H1 (cell line): Measurements from ENCODE around the gene IL17RA. TPM values are rescaled to one million over a fixed set of nuclear protein-coding genes. Genes with fewer than 3 reads are reported as not detected.

ENCODE experiments used
- CTCF ChIA-PET: fragments of 300-600 bp; sonication (Branson Sonifier 250); formaldehyde crosslinking; loops from one replicate; lab custom pipeline; 2021; ENCODE audit not compliant: partially characterized antibody; lab: Charles Lee
- POLR2A ChIA-PET: fragments of 300-600 bp; sonication (Branson Sonifier 250); formaldehyde crosslinking; loops from one replicate; lab custom pipeline; 2021; ENCODE audit warnings: inconsistent platforms; ENCODE audit not compliant: partially characterized antibody; lab: Charles Lee
- DNase-seq, 2 experiments: peaks; one replicate each; pipeline versions ENCODE4 v3.0.0 to v3.0.0-alpha.2; 2010 to 2022; ENCODE audit warnings: low spot score in 2 of 2, low read depth in 1 of 2, mixed read lengths in 1 of 2
- FAIRE-seq: peaks from 2 replicates; lab custom pipeline; 2011; peaks lifted over from hg19 to GRCh38; lab: Jason Lieb, UNC
- H2AFZ ChIP-seq: 2 replicates; pipeline ENCODE4 v1.8.1; 2012; ENCODE audit warnings: low read length, inconsistent platforms
- H2AK5ac ChIP-seq: 2 replicates; pipeline ENCODE4 v1.6.1; 2013; ENCODE audit warnings: low read depth, low read length
- H2BK120ac ChIP-seq: replicated peaks from 2 replicates; pipeline ENCODE3; 2013; ENCODE audit warnings: low read depth, low read length, inconsistent platforms
- H2BK12ac ChIP-seq: 2 replicates; pipeline ENCODE4 v1.6.1; 2013; ENCODE audit warnings: low read depth, low read length
- H2BK15ac ChIP-seq: 2 replicates; pipeline ENCODE4 v1.6.1; 2013; ENCODE audit warnings: low read length
- H2BK20ac ChIP-seq: 2 replicates; pipeline ENCODE4 v1.6.1; 2013; ENCODE audit warnings: low read length
- H2BK5ac ChIP-seq: 2 replicates; pipeline ENCODE4 v1.6.1; 2013; ENCODE audit warnings: low read depth, low read length
- H3K14ac ChIP-seq: 2 replicates; pipeline ENCODE4 v1.6.1; 2013; ENCODE audit warnings: inconsistent platforms; ENCODE audit not compliant: insufficient read length
- H3K18ac ChIP-seq: 2 replicates; pipeline ENCODE4 v1.6.1; 2013; ENCODE audit warnings: low read length; ENCODE audit errors: extremely low read depth
- H3K23ac ChIP-seq: 2 replicates; pipeline ENCODE4 v1.6.1; 2013; ENCODE audit warnings: inconsistent platforms; ENCODE audit not compliant: insufficient read length
- H3K23me2 ChIP-seq: 2 replicates; pipeline ENCODE4 v1.6.1; 2013; ENCODE audit warnings: low read depth, low read length
- H3K27ac ChIP-seq: 2 replicates; pipeline ENCODE4 v1.6.1; 2011; ENCODE audit warnings: low read depth, low read length, inconsistent platforms
- H3K27me3 ChIP-seq, 4 experiments: replicated peaks in 1 of 4; 1 replicate in 1 of 4; 2 replicates in 3 of 4; pipeline versions ENCODE4 v1.6.1 to v1.8.1; 2011 to 2013; ENCODE audit warnings: low read length in 3 of 4, mild to moderate bottlenecking in 3 of 4, inconsistent platforms in 2 of 4, mixed read lengths in 2 of 4, moderate library complexity in 1 of 4; ENCODE audit not compliant: control insufficient read depth in 3 of 4, insufficient read depth in 3 of 4; ENCODE audit errors: extremely low read depth in 1 of 4
- H3K36me3 ChIP-seq, 4 experiments: 2 replicates each; pipeline versions ENCODE4 v1.6.1 to v1.8.1; 2011 to 2013; ENCODE audit warnings: mild to moderate bottlenecking in 4 of 4, low read length in 3 of 4, moderate library complexity in 2 of 4, control low read depth in 1 of 4, inconsistent platforms in 1 of 4; ENCODE audit not compliant: insufficient read depth in 4 of 4, control insufficient read depth in 2 of 4
- H3K4ac ChIP-seq: replicated peaks from 2 replicates; pipeline ENCODE3; 2013; ENCODE audit warnings: low read length, low read depth, mixed read lengths, inconsistent platforms; ENCODE audit not compliant: insufficient read length
- H3K4me1 ChIP-seq, 4 experiments: replicated peaks in 1 of 4; 1 replicate in 1 of 4; 2 replicates in 3 of 4; pipeline versions ENCODE4 v1.6.1 to v1.8.1; 2011 to 2013; ENCODE audit warnings: low read length in 3 of 4, inconsistent platforms in 2 of 4, mixed read lengths in 1 of 4; ENCODE audit not compliant: insufficient read depth in 4 of 4, control insufficient read depth in 3 of 4
- H3K4me2 ChIP-seq, 2 experiments: 2 replicates each; pipeline versions ENCODE4 v1.6.1 to v1.8.1; 2011 to 2013; ENCODE audit warnings: low read depth in 2 of 2, low read length in 2 of 2, control low read depth in 1 of 2, inconsistent platforms in 1 of 2, mild to moderate bottlenecking in 1 of 2; ENCODE audit not compliant: insufficient read depth in 1 of 2
- H3K4me3 ChIP-seq, 4 experiments: fragments of 200-600, 300-600 bp in 1 of 4; sonication (generic), shearing (Covaris generic), sonication (Bioruptor Twin) in 1 of 4; 2 replicates each; pipeline versions ENCODE4 v1.5.1 to v1.8.1; 2011 to 2016; ENCODE audit warnings: low read length in 4 of 4, low read depth in 3 of 4, control low read depth in 2 of 4, inconsistent platforms in 2 of 4, mild to moderate bottlenecking in 2 of 4, mixed read lengths in 1 of 4, moderate library complexity in 1 of 4; ENCODE audit not compliant: insufficient read depth in 2 of 4; ENCODE audit errors: extremely low read depth in 1 of 4
- H3K56ac ChIP-seq: replicated peaks from 2 replicates; pipeline ENCODE3; 2013; ENCODE audit warnings: low read depth, mild to moderate bottlenecking, mixed read lengths, low read length, inconsistent platforms; ENCODE audit not compliant: insufficient read length
- H3K79me1 ChIP-seq: 2 replicates; pipeline ENCODE4 v1.6.1; 2013; ENCODE audit warnings: low read depth, low read length, control low read depth
- H3K79me2 ChIP-seq, 2 experiments: 2 replicates each; pipeline versions ENCODE4 v1.6.1 to v1.8.1; 2012 to 2013; ENCODE audit warnings: low read length in 2 of 2, mild to moderate bottlenecking in 2 of 2, inconsistent platforms in 1 of 2; ENCODE audit not compliant: insufficient read depth in 2 of 2, control insufficient read depth in 1 of 2
- H3K9ac ChIP-seq, 4 experiments: replicated peaks in 1 of 4; 1 replicate in 1 of 4; 2 replicates in 3 of 4; pipeline versions ENCODE4 v1.6.1 to v1.8.1; 2011 to 2013; ENCODE audit warnings: low read depth in 3 of 4, low read length in 3 of 4, control low read depth in 2 of 4, mild to moderate bottlenecking in 2 of 4, moderate library complexity in 2 of 4, inconsistent platforms in 1 of 4; ENCODE audit errors: extremely low read depth in 1 of 4
- H3K9me3 ChIP-seq, 2 experiments: 2 replicates each; pipeline versions ENCODE4 v1.6.1 to v1.8.1; 2012 to 2013; ENCODE audit warnings: mild to moderate bottlenecking in 2 of 2, moderate library complexity in 2 of 2, control low read depth in 1 of 2, inconsistent platforms in 1 of 2, low read depth in 1 of 2, low read length in 1 of 2, mixed read lengths in 1 of 2; ENCODE audit not compliant: insufficient read depth in 2 of 2
- H4K20me1 ChIP-seq, 2 experiments: replicated peaks in 1 of 2; 2 replicates each; pipeline versions ENCODE3 to v1.8.1; 2011 to 2013; ENCODE audit warnings: inconsistent platforms in 2 of 2, low read length in 2 of 2, mild to moderate bottlenecking in 1 of 2; ENCODE audit not compliant: insufficient read depth in 2 of 2, control insufficient read depth in 1 of 2
- H4K5ac ChIP-seq: 2 replicates; pipeline ENCODE4 v1.6.1; 2013; ENCODE audit warnings: low read length, low read depth, mixed read lengths, inconsistent platforms; ENCODE audit not compliant: insufficient read length
- H4K8ac ChIP-seq: 2 replicates; pipeline ENCODE4 v1.8.0; 2013; ENCODE audit warnings: mild to moderate bottlenecking, moderate library complexity, low read length, inconsistent platforms; ENCODE audit not compliant: insufficient read depth; ENCODE audit errors: extremely low read depth
- H4K91ac ChIP-seq: replicated peaks from 2 replicates; pipeline ENCODE3; 2013; ENCODE audit warnings: low read length, mixed read lengths, inconsistent platforms; ENCODE audit not compliant: insufficient read length
- ASH2L ChIP-seq: fragments of 200-600, 300-600 bp; sonication (generic); IDR thresholded peaks from one replicate; pipeline ENCODE4 v1.7.1; 2017; ENCODE audit warnings: low read length
- CTCF ChIP-seq, 3 experiments: IDR thresholded peaks; 1 replicate in 2 of 3; 2 replicates in 1 of 3; pipeline versions ENCODE4 v1.5.1 to v1.6.1; 2011; ENCODE audit warnings: low read length in 3 of 3, mild to moderate bottlenecking in 3 of 3, inconsistent platforms in 2 of 3, low read depth in 1 of 3, moderate library complexity in 1 of 3; ENCODE audit not compliant: insufficient read depth in 1 of 3; ENCODE audit errors: control extremely low read depth in 1 of 3
- RAD21 ChIP-seq, 2 experiments: IDR thresholded peaks in 1 of 2; conservative IDR thresholded peaks in 1 of 2; 2 replicates each; pipeline ENCODE4 v1.6.1; 2011; ENCODE audit warnings: low read depth in 2 of 2, low read length in 2 of 2, improper control_type of control experiment in 1 of 2, inconsistent platforms in 1 of 2, mild to moderate bottlenecking in 1 of 2, moderate library complexity in 1 of 2
- SRF ChIP-seq: IDR thresholded peaks from 2 replicates; pipeline ENCODE4 v1.6.1; 2011; ENCODE audit warnings: mild to moderate bottlenecking, low read depth, low read length, moderate library complexity
- YY1 ChIP-seq: IDR thresholded peaks from 2 replicates; pipeline ENCODE4 v1.6.1; 2011; ENCODE audit warnings: low read depth, mild to moderate bottlenecking, low read length
- WGBS, 2 experiments: shearing (Covaris generic) in 1 of 2; methylation state at CpG; one replicate each; pipeline versions ENCODE4 v1.1.6 to v1.1.7; 2013 to 2015; ENCODE audit warnings: low lambda C conversion rate in 2 of 2, mixed read lengths in 2 of 2, inconsistent platforms in 1 of 2, low coverage in 1 of 2, missing lambda C conversion rate in 1 of 2; ENCODE audit not compliant: insufficient replicate concordance in 2 of 2, insufficient coverage in 1 of 2, insufficient read length in 1 of 2; ENCODE audit errors: extremely low coverage in 1 of 2, missing lambda C conversion rate in 1 of 2; 5-methylcytosine and 5-hydroxymethylcytosine counted together
- polyA plus RNA-seq, 7 experiments: library from polyadenylated mRNA; depleted of rRNA in 3 of 7; stranded (reverse) in 5 of 7; unstranded in 2 of 7; fragments of >200 nt in 5 of 7; fragments of 200-250 nt in 2 of 7; gene quantifications; 1 replicate in 5 of 7; 2 replicates in 1 of 7; 4 replicates in 1 of 7; pipeline versions ENCODE4 v1.2.1 to v1.2.3, GENCODE V29; 2011 to 2013; ENCODE audit warnings: missing spikeins in 2 of 7, mixed read lengths in 2 of 7
- total RNA-seq: library from RNA; stranded (reverse); fragmentation: NEBNext Ultra II Directional; extraction: Animal tissue kit (Norgen Biotek cat#: 25700); gene quantifications from 2 replicates; pipeline ENCODE4 v1.2.1, GENCODE V29; 2021

Gene IL17RA
- total and polyA plus RNA-seq, 2 of the 8 experiments (the other 6 are each of a cell fraction or from before 2014, with no cell fraction given), result 5.6 to 9.9 TPM

GRCh38 chr22:17162731-17163130 is 77.9 kb downstream of the IL17RA start:
- Histone ChIP-seq H3K56ac (no peak overlapping the region), H2BK5ac (no peak overlapping the region), H3K36me3 (no peaks in the 10 kb centered on the region), H3K79me1 (peaks cover 1% of the 10 kb centered on the region), H2AK5ac (no peak overlapping the region), H3K27me3 (0 out of 7 replicates have a peak, but pooled peaks cover 0 to 4% (median 0%) of the 10 kb centered on the region in 4 experiments), H4K5ac (no peak overlapping the region), H3K14ac (no peak overlapping the region), H4K8ac (no peak overlapping the region), H3K18ac (no peak overlapping the region), H4K91ac (no peak overlapping the region), H3K23ac (no peak overlapping the region), H3K9me3 (no peaks in the 10 kb centered on the region), H2BK15ac (no peak overlapping the region), H3K4me3 (no peak overlapping the region), H3K4me1 (peaks cover 0 to 6% (median 3%) of the 10 kb centered on the region in 4 experiments; a peak in 4 of 7 replicates), H3K4me2 (no peak overlapping the region), H2BK120ac (no peak overlapping the region), H2BK20ac (no peak overlapping the region), H3K23me2 (peaks cover 9% of the 10 kb centered on the region; the same call in 1 of the 2 replicates), H3K4ac (no peak overlapping the region), H3K27ac (no peak overlapping the region), H2AFZ (no peak overlapping the region), H3K9ac (no peak overlapping the region; a peak in 1 of 7 replicates), H2BK12ac (no peak overlapping the region), H4K20me1 (peaks cover under 1 to 1% of the 10 kb centered on the region in 2 experiments), H3K79me2 (peaks cover 1 to 2% of the 10 kb centered on the region in 2 experiments; a peak in 3 of 4 replicates)
- TF ChIP-seq CTCF (IDR thresholded peaks at IDR 0.05; ENCODE audit: control extremely low read depth in 1 of 3, insufficient read depth in 1 of 3, low read depth in 1 of 3, low read length in 3 of 3) (no peak), ASH2L (no peak), RAD21 (IDR thresholded peaks at IDR 0.05 in 1 of 2, conservative IDR thresholded peaks at IDR 0.05 in 1 of 2; ENCODE audit: low read depth in 2 of 2, low read length in 2 of 2) (no peak), SRF (no peak), YY1 (no peak)
- POLR2A ChIA-PET, result interaction anchor here (0.8 kb wide), 1 partner anchor 9 kb away, joined by 3 read pairs; no protein-coding TSS in a partner anchor
- no peak for FAIRE-seq
- CTCF ChIA-PET, result interaction anchor here (1.0 to 2.6 kb wide), 5 partner anchors 9 to 108 kb away, joined by 3 to 7 read pairs (median 3); no protein-coding TSS in a partner anchor
- no peak for DNase-seq
- WGBS, 2 experiments, result 93% methylated on average over 8 of the region's 8 CpGs; no CpG with 5 or more reads in 1 of the 2 experiments
